Measurements from ENCODE around the gene CD79B.

- TF ChIP-seq CTCF (IDR thresholded peaks at IDR 0.05) (no peak), IRF3 (IDR thresholded peaks at IDR 0.05; ENCODE audit: low read depth, low read length) (no peak), POLR2AphosphoS5 (IDR thresholded peaks at IDR 0.05; ENCODE audit: low read depth, low read length) (no peak), FOXM1 (IDR thresholded peaks at IDR 0.05; ENCODE audit: low read depth) (no peak)
Observed at GRCh38 chr17:63928172-63928666, 3.9 kb downstream of the CD79B start.
